Right kidney (tissue), 1 donor: ENCODE results near the gene NOXA1.
"Not testable (repeated sequence)": the region's sequence is repeated elsewhere in the genome, so short reads cannot be mapped to it uniquely, and the experiment has no call there.

Experiments used
- DNase-seq: peaks from one replicate; pipeline ENCODE4 v3.0.0-alpha.2; 2016

NOXA1 gene

DNA sequence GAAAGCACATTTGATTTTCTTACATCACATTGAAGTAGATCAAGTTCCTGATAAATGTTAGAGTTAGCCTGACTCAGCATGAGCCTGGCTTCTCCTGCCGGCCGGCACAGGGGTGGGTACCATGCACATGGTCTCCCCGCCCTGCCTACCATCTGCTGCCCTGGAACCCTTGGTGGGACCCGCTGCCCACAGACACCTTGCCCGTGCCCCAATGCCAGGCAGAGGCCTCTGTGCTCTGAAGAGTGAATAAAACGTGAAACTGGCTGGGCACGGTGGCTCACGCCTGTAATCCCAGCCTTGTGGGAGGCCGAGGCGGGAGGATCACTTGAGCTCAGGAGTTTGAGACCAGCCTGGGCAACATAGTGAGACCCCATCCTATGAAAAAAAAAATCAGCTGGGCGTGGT, 17.5 kb upstream of the NOXA1 start:
- DNase-seq = no peak

DNA sequence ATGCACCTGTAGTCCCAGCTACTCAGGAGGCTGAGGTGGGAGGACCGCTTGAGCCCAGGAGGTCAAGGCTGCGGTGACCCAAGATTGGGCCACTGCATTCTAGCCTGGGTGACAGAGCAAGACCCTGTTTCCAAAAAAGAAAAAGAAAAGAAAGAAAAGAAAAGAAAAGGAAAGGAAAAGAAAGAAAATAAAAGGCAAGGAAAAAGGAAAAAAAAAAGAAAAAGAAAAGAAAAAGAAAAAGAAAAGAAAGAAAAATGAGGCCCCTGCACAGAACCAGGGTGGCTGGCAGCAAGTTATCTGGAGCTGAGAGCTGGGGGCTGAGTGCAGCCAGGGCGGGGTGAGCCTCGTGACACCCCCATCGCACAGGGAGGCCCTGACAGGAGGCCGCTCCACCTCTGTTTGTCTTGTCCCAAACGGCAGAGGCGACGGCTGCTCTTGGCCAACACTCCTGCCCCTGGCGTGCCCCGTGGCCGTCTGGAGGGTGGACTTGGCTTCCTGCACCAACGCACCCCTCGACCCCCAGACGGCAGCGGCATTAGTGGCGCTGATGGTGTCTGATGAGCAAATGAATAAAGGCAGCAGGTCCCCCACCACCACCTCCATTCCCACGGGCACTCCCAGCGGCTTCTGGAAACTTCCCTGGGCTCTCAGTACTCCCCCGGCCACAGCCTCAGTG, 17.0 kb upstream of the NOXA1 start:
- no peak for DNase-seq

DNA sequence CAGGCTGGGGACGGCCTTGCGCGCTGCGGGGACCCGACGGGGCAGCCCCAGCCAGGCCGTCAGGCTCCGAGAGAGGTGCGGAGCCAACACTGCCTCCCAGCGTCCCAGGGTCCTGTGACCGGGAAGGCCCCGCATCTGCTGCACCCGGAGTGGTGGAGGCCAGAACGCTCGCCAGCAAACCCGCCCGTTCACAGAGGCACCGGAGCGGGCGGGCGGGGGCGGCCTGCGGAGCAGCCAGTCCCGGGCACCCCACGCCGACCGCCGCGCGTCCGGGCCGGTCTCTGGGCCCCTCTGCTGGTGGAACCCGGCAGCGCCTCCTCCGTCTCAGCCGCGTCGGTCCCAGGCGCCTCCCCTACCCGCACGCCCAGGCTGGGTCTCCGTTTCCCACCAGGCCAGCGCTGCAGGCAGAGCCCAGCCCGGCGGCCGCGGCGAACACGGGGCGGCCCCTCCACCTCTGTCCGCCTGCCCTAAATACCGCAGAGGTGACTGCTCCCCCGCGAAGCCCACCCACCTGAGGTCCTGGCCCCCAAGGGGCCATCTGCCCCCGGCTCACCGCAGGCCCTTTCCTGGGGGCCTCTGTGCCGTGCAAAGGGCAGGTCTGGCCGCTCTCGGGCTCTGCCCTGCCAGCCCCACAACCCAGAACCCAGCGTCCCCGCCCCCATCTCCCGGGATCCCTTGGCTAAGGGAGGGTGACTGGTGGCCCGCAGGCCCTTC, 16.2 kb upstream of the NOXA1 start:
- peak; percentile 87 for DNase-seq

DNA sequence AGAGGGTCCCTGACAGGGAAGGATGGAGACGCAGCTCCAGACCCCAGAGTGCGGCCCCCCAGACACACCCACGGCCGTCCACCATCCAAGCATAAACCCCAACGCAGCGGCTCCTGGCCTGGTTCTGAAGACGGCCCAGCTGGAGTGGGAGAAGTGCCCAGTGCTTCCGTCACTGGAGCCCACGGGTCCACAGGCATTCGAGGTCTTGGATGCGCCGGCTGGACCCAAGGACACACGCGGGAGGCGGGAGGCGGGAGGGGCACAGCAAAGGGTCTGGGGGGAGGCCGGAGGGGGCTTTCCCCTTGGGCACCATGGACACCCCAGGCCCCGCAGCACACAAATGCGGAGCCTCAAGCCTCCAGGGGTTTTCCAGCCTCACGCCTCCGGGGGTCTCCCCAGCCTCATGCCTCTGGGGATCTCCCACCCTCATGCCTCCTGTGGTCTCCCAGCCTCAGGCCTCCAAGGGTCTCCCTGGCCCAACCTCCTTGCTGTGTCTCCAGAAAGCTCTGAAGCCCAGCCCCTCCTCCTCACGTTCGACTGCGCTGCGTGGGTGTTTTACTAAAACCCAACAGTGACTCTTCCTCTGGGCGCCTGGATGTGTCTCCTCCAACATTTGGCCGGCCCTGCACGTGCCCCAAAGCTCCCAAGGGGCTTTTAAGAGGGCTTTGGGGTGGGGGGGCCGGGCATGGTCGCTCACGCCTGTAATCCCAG, 15.4 kb upstream of the NOXA1 start:
- no peak for DNase-seq

DNA sequence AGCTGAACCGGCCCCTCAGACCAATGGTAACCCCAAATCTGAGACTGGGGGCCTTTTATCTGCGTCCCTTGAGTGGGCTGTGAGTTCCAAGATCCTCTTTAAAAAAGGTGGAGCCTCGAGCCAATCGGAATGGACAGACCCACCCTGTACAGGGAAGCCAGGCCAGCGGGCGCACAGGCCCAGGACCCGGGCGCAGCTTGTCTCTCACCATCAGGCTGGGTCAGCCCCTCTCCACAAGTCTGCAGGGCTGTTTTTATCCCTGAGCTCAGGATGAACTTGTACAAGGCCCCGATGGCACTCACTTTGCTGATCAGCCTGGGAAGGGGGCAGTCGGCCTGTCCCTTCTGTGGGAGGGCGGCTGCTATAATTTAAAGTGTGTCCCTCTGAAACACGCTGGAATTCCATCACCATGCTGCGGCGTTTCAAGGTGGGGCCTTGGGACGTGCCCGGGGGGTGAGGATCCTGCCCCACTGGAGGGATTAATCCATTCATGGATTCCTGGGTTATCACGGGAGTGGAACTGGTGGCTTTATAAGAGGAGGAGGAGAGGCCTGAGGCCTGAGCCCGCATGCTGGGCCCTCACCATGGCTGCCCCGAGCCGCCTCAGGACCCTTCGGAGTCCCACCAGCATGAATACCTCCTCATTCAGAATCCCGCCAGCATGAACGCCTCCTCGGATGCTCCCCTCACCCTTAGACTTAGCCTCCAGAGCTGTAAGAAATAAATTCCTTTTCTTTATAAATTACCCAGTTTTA, 14.4 kb upstream of the NOXA1 start:
- DNase-seq = no peak

DNA sequence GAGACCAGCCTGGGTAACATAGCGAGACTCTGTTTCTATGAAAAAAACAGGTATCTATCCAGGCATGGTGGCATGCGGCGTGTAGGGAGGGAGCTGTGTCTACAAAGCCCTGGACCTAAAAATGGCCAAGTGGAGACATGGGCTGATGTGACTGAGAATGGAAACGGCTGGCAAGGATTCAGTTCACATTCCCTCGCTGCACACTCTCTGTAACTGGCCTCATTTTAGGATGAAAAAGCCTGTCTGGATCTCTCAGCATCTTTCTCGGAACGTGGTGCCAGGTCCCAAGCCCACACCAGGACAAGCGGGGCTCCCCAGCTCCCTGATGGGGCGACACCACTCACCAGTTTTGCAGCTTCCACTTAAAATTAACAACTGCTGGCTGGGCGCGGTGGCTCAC, 13.7 kb upstream of the NOXA1 start:
- DNase-seq = no peak

DNA sequence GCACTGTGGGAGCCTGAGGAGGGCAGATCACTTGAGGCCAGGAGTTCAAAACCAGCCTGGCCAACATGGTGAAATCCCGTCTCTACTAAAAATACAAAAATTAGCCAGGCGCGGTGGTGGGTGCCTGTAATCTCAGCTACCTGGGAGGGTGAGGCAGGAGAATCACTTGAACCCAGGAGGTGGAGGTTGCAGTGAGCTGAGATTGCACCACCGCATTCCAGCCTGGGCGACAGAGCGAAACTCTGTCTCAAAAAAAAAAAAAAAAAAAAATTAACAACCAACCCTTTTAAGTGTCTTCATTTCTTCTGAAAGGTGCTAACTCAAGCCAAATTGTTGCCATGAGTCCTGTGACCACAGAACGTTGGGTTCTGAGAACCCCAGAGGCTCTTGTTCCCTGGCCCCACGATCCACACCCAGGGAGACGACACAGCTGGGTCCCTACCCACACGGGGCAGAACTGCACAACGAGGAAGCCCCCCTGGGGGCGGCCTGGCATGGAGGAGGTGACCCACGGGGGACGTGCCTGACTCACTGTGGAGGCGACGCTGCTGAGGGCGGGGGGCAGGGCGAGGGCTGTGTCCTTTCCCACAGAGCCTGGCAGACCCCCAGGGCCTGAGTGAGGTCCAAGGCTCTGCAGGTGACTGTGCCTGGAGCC, 12.8 kb upstream of the NOXA1 start:
- not testable (repeated sequence) for DNase-seq

DNA sequence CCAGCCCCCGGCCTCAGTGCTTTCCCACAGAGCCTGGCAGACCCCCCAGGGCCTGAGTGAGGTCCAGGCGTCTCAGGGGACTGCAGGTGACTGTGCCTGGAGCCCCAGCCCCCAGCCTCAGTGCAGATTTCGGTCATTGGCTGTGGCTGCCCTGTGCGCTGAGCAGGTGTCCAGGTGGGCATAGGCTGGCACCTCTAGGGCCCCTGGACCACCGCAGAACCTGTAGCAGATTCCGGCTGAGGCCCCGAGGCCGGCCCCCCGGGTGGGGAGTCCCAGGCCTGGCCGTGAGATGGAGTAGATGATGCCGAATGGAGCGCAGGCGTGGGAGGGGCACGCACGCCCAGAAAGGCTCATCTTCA, 12.3 kb upstream of the NOXA1 start:
- DNase-seq = no peak

DNA sequence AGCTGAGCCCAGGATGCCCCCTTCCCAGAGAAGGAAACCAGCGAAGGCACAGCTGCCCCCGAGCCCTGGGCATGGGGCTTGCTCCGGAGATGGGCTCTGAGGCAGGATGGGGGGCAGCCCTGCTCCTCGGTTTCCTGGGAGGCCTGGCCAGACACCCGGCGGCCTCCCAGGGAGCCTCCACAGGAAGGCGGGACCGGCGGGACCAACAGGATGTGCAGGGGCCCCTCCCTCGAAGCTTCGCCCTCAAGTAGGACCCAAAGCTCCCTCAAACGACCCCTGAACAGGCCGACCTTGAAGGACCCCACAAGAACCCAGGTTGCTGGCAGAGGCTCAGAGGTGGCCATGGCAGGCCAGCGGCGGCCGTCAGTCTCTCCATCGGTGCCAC, 11.9 kb upstream of the NOXA1 start:
- DNase-seq = no peak

DNA sequence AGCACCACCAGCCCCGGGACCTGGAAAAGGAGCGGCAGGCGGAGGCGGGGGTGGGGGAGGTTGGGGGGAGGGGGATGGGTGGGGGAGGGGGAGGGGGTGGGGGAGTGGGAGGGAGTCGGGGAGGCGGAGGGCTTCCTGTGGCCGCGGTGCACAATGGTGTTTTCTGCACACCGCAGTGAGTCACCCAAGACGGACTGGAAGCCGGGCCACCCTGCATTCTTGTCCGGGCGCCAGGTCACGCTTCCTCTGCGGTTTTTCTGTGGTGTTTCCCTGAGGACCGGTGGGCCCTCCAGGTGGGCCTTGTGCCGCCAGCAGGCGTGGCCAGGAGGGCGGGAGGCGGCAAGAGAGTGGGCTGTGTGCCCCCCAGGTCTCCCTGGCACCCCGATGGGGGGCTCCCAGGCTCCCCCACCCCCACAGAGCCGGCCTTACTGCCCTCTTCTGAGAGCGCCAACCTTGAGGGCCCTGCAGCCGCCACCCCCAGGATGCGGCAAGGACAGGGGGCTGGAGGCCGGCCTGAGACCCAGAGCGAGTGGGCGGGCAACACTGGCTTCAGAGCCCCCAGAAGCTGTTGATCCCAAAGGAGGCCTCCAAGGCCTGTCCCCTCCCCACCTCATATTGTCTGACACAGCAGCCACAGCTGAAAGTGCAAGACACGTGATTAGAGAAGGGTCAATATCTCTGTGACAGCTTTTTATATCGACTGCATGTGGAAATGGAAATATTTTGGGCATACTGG, 11.4 kb upstream of the NOXA1 start:
- DNase-seq = no peak

DNA sequence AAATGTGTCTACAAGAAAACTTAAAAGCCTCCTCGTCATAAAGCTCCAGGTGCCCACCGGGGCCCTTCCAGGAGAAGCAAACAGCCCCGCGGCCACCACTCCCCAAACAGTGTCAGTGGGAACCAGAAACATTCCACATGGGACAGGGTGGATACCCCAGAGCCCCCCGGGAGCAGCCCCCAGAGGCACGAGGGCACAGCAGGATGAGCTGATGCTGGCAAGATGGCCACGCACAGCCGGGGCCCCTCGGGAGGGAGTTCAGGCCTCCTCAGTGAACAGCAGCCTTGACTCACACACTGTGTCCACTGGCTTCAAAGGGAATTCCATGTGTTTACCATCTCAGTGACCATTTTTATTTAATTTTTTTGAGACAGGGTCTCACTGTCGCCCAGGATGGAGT, 10.8 kb upstream of the NOXA1 start:
- DNase-seq = no peak

DNA sequence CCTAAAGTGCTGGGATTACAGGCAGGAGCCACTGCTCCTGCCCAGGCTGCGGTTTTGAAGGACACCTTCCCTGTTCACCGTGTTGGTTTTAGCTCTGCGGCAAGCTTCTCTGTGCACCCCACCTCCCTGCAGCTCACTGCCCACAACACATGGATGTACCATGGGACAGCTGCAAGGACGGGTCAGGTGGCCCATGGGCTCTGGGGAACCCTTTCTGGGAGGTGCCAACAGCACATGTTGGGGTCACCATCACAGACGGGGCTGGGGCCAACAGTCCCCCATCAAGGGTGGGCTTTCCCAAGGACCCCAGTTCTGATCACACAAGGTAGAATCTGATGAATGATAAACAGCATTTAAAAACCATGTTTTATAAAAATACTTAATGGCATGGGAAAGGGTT, 7.7 kb upstream of the NOXA1 start:
- DNase-seq = no peak

DNA sequence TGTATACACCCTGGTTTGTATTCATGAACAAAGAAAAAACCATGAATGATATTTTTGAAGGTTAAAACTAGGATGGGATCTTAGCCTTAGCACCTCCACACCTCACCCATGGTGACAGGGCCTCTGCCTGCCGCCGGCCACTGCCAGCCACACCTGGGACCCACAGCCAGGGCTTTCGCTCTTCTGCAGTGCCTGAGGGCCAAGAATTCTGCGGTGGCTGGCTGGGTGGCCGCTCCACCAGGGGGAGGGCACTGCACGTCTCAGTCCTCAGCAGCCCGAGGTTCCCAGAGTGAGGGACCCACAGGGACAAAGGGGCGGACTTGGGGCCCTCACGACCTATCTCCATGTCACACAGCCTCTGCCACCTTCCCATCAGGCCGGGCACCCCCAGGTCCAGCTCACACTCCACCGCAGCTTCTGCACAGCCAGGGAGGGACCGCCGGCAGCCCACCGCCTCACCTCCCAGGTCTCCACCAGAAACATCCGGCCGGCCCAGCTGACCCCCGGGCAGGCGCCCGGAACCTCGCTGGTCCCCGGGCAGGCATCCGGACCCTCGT, 7.1 kb upstream of the NOXA1 start:
- no peak for DNase-seq

DNA sequence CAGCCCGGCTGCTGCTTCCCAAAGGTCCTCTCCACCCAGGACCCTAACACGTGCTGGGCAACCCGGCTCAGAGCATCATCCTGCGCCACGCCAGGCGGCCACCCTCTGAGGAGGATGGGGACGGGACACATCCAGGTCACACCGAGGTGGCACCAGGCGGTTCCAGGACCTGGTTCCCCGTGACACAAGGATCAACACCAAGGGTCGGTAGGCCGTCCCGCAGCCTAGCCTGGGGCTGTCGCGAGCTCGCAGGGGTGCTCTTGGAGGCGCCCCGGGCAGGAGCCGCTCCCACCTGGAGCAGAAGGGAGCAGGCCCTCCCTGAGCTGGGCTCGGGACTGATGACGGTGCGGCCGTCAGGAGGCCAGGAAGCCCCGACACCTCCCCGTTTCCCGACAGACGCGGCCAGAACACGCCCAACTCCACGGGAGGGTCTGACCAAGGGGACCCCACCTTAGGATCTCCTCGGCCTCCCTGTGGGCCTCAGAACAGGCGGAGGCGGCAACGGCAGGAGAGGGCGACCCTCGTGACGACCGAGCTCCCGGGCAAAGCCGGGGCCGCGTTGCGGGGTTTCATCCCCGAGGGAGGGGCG, 6.5 kb upstream of the NOXA1 start:
- DNase-seq = no peak

DNA sequence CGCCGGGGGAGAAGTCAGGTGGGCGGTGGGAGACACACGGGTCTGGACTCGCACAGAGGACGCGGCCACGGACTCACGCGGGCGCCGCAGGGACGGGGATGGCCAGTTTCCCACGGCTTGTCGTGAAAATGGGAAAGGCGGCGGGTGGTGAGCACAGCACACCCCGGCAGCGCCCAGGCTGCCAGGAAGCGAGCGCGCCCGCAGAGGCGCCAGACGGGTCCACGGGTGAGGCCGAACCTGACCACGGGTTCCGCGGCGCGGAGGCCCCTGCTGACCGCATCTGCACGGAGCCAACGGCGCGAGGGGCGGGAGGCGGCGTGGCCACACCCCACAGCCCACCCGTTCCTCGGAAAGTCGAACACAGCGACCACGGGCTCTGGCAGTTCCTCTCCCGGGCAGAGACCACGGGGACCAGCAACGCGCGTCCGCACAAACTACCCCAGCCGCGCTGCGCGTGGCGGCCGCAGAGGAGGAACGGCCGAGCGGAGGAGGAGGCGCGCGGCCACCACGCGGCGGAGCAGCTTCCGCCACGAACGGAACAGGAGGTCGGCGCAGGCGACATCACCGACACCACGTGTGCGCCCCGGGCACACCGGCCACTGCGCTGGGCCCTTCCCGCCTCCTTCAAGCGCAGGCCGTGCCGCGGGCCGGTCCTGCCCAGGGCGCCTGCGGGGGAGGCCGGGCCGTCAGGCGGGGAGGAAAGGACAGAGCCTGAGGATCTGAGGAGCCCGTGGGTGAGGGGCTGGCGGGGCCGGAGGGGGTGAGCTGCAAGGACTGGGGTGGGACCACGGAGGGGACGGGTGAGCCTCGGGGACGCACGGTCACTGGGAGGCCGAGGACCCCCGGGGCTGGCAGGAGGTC, 5.8 kb upstream of the NOXA1 start:
- DNase-seq = no peak

DNA sequence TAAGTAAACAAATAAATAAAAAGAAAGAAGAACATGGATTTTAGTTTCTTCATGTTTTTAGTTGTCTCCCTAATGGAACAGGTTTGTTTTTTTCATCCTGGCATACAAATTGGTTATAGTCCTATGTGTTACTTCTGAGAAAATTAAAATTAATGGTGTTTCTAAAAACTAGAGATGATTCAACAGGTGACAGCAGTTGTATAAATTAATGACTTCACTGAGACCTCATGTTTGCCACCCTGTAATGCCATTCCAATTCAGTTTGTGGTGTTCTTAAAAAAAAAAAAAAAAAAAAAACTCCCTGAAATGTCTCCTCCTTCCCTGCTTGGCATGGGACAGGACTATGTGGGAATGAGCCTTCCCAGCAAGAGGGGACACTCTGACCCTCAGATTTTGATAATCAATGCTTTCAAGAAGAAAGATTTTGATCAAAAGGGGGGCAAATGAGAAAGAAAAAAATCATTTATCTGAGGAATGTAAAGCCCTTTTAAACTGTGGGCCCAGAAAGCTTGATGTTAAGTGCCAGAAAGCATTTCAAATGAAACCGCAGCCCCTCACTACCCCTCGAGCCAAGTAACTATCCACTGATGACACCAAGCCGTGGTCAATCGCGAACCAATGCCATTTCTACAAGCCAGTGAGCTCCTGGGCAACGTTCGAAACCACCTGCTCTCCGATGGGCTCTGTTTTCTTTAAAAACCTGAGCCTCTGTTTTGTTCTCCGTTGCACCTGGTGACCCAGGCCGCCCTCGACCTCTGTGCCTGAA, 1.2 kb upstream of the NOXA1 start:
- no peak for DNase-seq

DNA sequence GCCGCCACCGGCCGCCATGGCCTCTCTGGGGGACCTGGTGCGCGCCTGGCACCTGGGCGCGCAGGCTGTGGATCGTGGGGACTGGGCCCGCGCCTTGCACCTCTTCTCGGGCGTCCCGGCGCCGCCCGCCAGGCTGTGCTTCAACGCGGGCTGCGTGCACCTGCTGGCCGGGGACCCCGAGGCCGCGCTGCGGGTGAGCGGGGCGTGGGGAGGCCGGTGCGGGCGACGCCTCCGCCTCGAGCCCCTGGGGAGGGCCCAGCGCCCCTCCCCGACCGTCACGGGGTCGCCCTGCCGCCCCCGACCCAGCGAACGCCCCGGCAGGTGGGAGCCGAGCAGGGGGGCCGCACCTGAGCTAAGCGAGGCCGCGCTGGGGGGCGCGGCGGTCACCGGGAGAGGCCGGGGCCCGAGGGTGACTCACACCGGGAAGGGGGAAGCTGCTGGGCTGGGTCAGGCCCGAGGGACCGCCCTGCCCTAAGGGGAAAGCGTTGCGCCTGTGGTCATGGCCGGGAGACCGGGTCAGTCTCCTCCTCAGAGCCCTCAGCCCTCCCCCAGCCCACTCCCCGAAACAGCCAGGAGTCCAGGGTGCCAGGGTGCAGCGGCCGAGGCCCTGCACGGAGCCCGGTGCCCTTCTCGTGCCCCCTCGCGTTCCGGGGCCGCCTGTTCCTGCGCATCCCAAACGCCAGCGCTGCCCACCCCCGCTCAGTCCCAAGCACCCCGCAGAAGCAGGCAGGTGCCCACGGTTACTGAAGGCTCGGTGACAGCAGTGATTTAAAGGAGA, 510 bp downstream of the NOXA1 start:
- peak; percentile 61 for DNase-seq

DNA sequence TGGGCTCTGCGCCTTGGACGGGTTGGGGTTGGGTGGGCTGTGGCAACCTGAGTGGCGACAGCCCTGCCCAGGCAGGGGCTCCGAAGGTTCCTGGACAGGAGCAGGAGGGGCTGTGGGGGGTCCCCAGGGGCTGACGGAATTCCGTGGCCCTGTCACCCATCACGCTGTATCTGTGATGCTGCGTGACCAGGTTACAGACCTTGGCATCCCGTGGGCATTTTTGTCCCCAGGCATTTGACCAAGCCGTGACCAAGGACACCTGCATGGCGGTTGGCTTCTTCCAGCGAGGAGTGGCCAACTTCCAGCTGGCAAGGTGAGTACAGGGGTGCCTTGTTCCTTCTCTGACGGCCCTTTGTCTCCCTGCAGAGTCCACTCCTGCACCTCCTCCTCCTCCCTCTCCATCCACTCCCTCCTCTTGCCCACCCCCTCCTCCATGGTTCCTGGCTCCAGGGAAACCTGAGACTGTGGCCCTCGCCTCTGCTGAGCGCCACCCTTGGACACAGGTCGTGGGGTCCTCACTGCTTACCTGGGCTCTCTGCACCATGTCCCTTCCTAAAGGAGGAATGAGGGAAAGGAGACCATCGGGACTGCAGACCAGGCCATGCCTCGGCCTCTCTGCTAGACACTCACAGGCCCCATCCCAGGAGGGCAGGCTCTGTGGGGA, 3.0 kb downstream of the NOXA1 start:
- no peak for DNase-seq
